ENCODE results near the gene POLR3B. TPM values are rescaled to one million over a fixed set of nuclear protein-coding genes. Genes with fewer than 3 reads are reported as not detected.
A peak's percentile ranks its signal among the peaks of the same experiment; 100 is the strongest.

POLR3B gene
- total and polyA plus RNA-seq, 10 of the 15 experiments (the other 5 are each of a cell fraction or from before 2014, with no cell fraction given), result 2.3 to 10.5 (median 8.0) TPM

- POLR2A ChIA-PET, result no interaction called here
- Histone ChIP-seq H3K27me3 (replicated peaks in 1 of 2; ENCODE audit: control insufficient read depth in 2 of 2, insufficient read depth in 2 of 2, low read length in 1 of 2) (no peaks in the 10 kb centered on the region), H3K36me3 (ENCODE audit: control insufficient read depth in 2 of 2, insufficient read depth in 2 of 2, low read length in 1 of 2) (no peaks in the 10 kb centered on the region), H3K9ac (ENCODE audit: control insufficient read depth, insufficient read depth, low read length) (no peak overlapping the region), H3K4me3 (no peak overlapping the region), H2AFZ (ENCODE audit: control insufficient read depth, low read depth, low read length) (no peak overlapping the region), H3K4me1 (ENCODE audit: control insufficient read depth, insufficient read depth, low read length) (no peaks in the 10 kb centered on the region), H3K79me2 (ENCODE audit: control insufficient read depth, insufficient read depth, low read length) (no peaks in the 10 kb centered on the region), H3K9me3 (replicated peaks; ENCODE audit: control insufficient read depth, insufficient read depth, low read length) (no peaks in the 10 kb centered on the region), H3K27ac (ENCODE audit: control insufficient read depth, insufficient read depth) (no peak overlapping the region), H4K20me1 (ENCODE audit: control insufficient read depth, insufficient read depth) (no peaks in the 10 kb centered on the region), H3K4me2 (ENCODE audit: control insufficient read depth, insufficient read depth) (no peak overlapping the region)
- FAIRE-seq (no peak), DNase-seq (ENCODE audit: low read depth, low spot score) (no peak), ATAC-seq (peak; percentile 59)
- SMC1A ChIA-PET (ENCODE audit: uncharacterized antibody, unreplicated experiment), result interaction anchor here (1.1 kb wide), 1 partner anchor 14 kb away, joined by 3 read pairs; no protein-coding TSS in a partner anchor
- TF ChIP-seq ETV6 (conservative IDR thresholded peaks at IDR 0.05 in 1 of 2, IDR thresholded peaks at IDR 0.05 in 1 of 2; ENCODE audit: borderline replicate concordance in 1 of 2, low read depth in 1 of 2) (no peak), STAT3 (IDR thresholded peaks at IDR 0.05; ENCODE audit: low read depth, low read length) (no peak), IKZF1 (conservative IDR thresholded peaks at IDR 0.05) (0 out of 2 replicates have a peak, but pooled peaks have one; percentile 16), IKZF2 (IDR thresholded peaks at IDR 0.05) (peak; percentile 13 to 38; a peak in 1 of 4 replicates), RCOR1 (conservative IDR thresholded peaks at IDR 0.05; ENCODE audit: low read depth, low read length) (no peak), BCLAF1 (IDR thresholded peaks at IDR 0.05) (no peak), ZBTB11 (CRISPR knock-in tag; IDR thresholded peaks at IDR 0.05) (no peak), MYC (IDR thresholded peaks at IDR 0.05; ENCODE audit: insufficient read depth, insufficient read length, insufficient replicate concordance, low read length, severe bottlenecking) (no peak)
- CTCF ChIA-PET, result interaction anchor here (1.3 kb wide), 1 partner anchor 12 kb away, joined by 5 read pairs; no protein-coding TSS in a partner anchor
- no TSS peak for BruUV-seq (replicated peaks)
- WGBS (ENCODE audit: insufficient coverage, insufficient replicate concordance, low lambda C conversion rate, missing lambda C conversion rate), result 84% methylated on average over 2 of the region's 2 CpGs
- intact Hi-C loops (cut with micrococcal nuclease; ENCODE audit: unreplicated experiment), result no loop called here
- in situ Hi-C loops (cut with MboI), result no loop called here
- RAD21 ChIA-PET (ENCODE audit: unreplicated experiment), result interaction anchor here (0.7 to 1.4 kb wide), 2 partner anchors 10 to 52 kb away, joined by 3 read pairs; no protein-coding TSS in a partner anchor
These were observed 85.0 kb downstream of the POLR3B start for GRCh38 chr12:106442575-106442974.

Measured in GM12878 (cell line).